ENCODE measurements around the gene ANO4.
"Not testable (repeated sequence)": the region's sequence is repeated elsewhere in the genome, so short reads cannot be mapped to it uniquely, and the experiment has no call there.

ANO4 gene

DNA sequence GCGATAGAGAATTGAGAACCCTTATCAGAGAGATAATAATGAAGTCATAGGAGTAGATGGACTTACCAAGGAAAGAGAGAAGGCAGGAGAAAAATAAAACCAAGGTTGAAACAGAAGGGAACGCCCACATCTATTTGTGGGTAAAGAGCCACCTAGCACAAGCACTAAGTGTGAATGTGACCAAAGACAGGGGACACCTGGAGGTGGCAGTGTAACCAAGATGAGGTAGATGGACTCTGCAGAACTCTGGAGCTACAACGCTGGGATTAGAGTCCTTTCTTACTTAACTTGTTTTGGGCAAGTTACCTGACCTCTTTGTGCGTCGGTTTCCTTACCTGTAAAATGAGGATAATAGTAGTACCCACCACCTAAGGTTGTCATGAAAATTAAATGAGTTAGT lies 313.6 kb downstream of the ANO4 start:
- no peak for DNase-seq

DNA sequence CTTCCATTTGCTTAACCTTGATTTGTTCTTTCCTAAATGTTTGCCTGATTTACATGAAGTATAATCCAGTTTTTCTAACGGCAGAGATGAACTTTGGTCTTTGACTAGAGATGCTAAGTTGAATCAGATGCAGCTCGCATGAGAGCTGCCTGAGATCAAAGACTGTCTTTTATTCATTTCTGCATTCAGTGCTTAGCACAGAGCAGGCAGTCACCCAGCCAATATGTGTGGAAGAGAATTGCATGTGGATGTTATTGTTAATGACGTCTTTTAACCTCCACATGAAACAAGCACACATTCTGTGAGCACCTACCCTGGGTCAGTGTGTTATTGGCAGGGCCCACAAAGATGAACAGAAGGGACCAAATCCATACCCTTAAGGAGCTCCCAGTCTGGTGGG lies 316.3 kb downstream of the ANO4 start:
- no peak for DNase-seq

DNA sequence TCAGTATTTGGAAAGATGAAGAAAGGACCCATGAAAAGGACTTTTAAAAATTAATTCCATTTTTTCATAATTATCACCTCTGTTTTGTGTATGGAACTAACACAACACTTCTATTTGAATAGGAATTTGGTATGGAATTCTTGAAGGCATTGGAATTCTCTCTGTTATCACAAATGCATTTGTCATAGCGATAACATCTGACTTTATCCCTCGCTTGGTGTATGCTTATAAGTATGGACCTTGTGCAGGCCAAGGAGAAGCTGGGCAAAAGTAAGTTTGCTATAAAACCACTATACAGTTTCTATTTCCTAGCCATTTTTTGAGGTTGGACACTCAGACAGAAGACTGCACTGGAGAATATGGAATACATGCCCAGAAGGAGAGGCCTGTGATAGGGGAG lies 316.9 kb downstream of the ANO4 start:
- no peak for DNase-seq

DNA sequence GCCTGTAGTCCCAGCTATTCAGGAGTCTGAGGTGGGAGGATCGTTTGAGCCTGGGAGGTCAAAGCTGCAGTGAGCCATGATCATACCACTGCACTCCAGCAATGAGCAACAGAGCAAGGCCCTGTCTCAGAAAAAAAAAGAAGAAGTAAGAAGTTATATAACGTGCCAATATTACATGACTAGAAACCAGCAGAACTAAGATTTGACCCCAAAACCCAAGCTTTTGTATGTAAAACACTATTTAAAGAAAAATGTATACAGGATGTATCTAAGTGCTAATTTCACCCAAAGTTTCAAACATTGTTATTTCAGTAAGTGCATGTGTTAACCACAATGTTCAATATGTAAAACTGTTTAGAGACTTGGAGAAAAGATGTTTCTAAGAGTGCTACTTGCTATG lies 320.8 kb downstream of the ANO4 start:
- no peak for DNase-seq

DNA sequence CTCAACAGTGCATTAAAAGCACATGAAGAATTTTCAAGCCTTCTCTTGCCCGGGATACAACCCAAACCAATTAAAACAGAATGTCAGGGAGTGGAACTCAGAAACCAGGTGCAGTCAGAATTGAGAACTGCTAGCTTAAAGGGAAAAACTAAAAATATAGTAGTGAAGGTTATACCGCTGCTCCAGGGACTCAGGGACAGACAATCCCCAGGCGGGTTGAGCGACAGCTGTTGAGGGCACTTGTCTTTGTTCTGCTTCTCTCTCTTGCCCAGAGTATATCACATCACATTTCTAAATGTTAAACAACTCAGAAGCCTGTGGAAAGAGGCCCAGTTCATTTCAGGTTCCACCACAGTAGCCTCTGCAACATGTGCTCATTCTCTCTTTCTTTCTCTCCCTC lies 322.3 kb downstream of the ANO4 start:
- no peak for DNase-seq

DNA sequence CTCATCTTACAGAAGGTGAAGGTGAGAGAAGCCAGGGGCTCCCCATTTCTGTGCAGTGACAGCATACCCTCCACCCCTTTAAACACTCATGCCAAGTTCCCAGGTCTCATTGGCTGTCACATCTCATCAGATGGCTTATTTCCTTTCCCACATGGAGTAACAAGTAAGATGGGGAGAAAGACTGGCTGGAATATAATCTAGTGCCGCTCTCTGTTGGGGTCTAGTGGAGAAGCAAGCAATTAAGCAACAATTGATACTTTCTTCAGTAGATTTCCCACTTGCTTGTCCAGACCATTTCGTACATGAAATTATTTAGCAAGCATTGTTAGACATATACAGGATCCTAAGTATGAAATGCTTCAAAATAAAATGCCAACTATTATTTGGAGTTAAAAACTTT lies 323.3 kb downstream of the ANO4 start:
- no peak for DNase-seq

DNA sequence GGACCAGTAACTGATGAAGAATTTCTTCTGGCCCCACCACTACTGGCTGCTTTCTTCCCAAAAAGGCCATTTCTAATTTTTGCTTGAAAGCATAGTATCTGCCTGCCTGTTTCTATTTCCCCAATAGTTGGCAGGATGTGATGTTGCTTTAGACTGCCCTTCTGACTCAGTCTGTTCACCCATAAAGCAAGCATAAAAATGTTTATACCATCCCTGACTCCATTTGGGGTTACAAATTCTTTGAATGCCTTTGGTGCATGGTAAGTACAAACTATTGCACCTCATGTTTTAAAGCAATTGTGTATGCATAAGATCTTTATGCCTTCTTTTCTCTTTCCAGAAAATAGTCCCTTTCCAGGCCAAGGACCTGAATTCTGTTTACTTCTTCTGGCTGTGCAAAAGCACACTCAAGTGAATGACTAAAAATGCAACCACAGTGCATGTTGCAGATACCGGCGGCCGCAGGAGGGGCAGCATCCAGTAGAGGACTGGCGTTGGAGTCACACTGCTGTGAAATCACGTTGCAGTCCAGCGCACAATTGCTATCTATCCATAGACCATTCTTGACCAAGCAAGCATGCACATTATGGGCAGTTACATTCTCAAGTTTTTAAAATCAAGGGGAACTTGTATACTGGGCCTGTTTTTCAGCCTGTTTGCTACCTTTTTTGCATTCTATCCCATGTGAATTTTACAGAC lies 333.1 kb downstream of the ANO4 start:
- DNase-seq: no peak

DNA sequence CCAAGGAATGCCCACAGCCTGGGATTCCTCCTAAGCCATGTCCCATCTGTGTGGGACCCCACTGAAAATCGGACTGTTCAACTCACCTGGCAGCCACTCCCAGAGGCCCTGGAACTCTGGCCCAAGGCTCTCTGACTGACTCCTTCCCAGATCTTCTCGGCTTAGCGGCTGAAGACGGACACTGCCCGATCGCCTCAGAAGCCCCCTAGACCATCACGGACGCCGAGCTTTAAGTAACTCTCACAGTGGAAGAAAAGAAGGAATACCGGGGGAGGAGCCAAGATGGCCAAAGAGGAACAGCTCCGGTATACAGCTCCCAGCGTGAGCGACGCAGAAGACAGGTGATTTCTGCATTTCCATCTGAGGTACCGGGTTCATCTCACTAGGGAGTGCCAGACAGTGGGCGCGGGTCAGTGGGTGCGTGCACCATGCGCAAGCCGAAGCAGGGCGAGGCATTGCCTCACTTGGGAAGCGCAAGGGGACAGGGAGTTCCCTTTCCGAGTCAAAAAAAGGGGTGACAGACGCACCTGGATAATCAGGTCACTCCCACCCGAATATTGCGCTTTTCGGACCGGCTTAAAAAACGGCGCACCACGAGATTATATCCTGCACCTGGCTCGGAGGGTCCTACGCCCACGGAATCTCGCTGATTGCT lies 351.3 kb downstream of the ANO4 start:
- DNase-seq: not testable (repeated sequence)

DNA sequence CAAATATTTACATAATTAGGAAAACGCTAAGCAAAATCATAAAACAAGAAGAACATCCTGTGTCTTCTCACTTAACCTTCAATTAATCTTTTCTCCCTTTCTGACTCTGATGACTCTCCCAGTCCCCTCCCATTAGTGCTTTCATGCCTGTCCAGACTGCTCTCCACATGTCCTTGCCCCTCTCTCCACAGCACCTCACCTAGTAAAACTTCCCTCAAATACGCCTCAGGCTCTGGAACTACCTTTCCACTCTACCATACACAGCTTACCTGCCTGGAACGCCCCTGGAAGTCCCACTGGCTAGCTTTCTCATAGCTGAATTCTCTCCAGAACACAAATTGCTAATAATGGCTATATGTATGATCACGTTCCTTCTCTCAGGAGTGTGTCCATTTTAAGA lies 370.7 kb downstream of the ANO4 start:
- DNase-seq: no peak

DNA sequence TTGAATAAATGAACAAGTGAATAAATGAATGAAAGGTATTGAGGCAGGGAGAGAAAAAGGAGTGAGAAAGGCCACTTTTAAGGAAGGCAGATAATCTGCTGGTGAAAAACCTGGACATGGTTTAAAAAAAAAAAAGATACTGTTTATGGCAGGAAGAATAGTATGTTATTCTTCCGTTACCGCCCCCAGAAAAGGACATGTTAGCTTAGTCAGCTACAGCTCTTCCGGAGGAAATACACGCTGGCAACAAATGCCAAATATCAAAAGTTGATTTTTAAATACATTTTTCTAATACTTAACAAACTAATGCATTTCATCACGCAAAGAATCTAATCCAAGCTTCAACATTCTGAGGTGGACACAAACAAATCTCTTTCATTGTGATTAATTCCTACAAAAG lies 372.3 kb downstream of the ANO4 start:
- DNase-seq: no peak

DNA sequence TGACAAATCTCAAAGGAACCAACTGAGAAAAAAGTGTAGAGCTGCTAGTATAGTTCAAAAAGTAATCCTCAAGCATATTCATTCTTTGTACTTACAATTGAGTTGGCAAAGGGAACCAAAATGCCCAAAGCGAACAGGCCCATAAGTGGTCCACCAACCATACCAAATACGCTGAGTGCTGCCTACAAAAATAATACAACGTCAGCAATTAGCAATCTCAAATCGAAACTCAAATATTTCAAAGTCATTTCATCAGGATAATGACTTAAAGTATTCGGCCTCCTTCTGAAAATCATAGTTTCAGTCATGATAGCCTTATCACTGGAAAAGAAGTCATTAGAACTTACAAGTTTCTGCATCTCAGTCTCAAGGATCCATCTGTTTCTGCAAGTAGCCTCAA lies 373.4 kb downstream of the ANO4 start:
- DNase-seq: no peak

DNA sequence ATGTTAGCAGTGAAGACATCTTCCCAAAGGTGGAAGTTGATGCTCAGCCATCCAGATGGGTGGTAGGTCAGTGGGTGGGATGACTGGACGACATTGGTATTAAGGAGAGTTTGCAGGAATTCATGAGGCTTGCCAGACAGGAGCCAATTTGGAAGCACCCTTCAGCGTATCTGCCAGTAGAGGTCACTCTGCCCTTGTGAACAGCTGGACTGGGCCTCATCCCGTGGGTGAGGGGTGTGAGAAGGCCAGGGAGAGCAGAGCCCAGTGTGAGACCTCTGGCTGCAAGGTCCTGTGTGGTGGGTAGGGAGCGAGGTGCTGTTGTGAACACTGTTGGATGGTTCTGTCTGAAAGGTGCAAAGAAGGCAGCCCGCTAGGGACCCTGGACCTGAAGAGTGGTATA lies 377.7 kb downstream of the ANO4 start:
- DNase-seq: no peak

DNA sequence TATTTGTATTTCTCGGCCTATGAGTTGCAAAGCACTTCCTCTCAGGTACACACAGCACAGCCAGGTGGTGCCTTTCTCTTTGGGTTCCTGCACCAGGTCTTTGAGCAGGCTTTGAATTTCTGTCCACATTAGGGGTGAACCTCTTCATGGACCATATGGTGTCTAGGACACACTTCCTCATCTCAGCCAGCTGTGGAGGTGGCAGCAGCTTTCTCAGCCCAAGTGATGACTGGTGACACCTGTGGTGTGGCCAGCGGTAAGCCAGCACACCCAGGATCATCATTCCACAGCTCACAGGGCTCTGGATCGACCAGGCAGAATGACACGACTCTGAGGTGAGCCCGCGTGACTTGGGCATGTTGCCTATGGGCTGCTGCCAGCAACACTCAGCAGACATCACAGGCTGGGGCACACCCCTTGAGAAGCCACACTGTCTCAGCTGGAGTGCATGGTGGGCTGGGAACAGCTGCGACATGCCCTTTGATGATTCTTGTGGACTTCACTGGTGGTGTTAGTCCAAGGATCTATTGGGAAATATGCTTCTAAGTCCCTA lies 378.7 kb downstream of the ANO4 start:
- DNase-seq: no peak

DNA sequence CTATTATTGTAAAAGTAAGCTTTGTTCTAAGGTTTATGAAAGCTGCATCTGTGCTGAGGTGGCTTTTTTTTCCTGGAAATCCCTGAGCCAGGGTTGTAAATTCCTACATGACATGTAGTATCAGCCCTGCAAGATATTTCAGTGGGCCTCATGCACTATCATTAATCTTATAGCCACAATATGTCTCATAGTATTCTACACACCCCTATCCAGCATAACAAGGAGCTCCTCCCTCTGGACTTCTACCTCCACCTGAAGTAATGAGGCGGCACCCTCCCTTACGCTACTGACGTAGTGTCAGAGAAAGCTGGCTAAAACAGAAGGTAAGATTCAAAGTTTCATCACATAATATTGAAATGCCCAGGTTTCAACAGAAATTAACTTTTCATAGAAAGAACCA lies 380.0 kb downstream of the ANO4 start:
- DNase-seq: no peak

Measured in activated naive CD4-positive, alpha-beta T cell treated with Interleukin-2 at 50 U/mL for 16 hours (primary cell).